HepG2 (cell line): ENCODE results near the gene NSMCE1. TPM values are rescaled to one million over a fixed set of nuclear protein-coding genes. Genes with fewer than 3 reads are reported as not detected.
A peak's percentile ranks its signal among the peaks of the same experiment; 100 is the strongest.

Experiments used
- ARID2 ChIP-seq: sonication (generic); formaldehyde crosslinking; IDR thresholded peaks from 2 replicates; pipeline ENCODE4 v1.8.1; 2022; ENCODE audit warnings: mild to moderate bottlenecking, missing genetic modification reagents, borderline replicate concordance
- ATF1 ChIP-seq: IDR thresholded peaks from 2 replicates; pipeline ENCODE4 v1.6.1; 2016; ENCODE audit warnings: mild to moderate bottlenecking, control low read depth
- CENPT ChIP-seq: sonication (generic); formaldehyde crosslinking; IDR thresholded peaks from 2 replicates; pipeline ENCODE4 v1.8.0; 2022; ENCODE audit warnings: low read depth, mild to moderate bottlenecking, moderate library complexity, missing genetic modification reagents
- DNMT1 ChIP-seq: sonication (generic); formaldehyde crosslinking; IDR thresholded peaks from 2 replicates; pipeline ENCODE4 v1.5.1; 2020; ENCODE audit warnings: mild to moderate bottlenecking, missing genetic modification reagents
- HOXA3 ChIP-seq: sonication (generic); formaldehyde crosslinking; IDR thresholded peaks from 2 replicates; pipeline ENCODE4 v1.5.0; 2020; ENCODE audit warnings: missing genetic modification reagents
- LCORL ChIP-seq, 2 experiments: fragments of 450-650 bp in 1 of 2; sonication (generic) in 1 of 2; formaldehyde crosslinking in 1 of 2; IDR thresholded peaks; 2 replicates each; pipeline versions ENCODE4 v1.5.0 to v1.6.1; 2017 to 2020; ENCODE audit warnings: antibody characterized with exemption in 1 of 2, missing genetic modification reagents in 1 of 2
- MEIS2 ChIP-seq: sonication (generic); formaldehyde crosslinking; IDR thresholded peaks from 2 replicates; pipeline ENCODE4 v1.9.0; 2021; ENCODE audit warnings: mild to moderate bottlenecking, missing genetic modification reagents
- MTA1 ChIP-seq: sonication (generic); formaldehyde crosslinking; IDR thresholded peaks from 2 replicates; pipeline ENCODE4 v1.4.0; 2020; ENCODE audit warnings: missing genetic modification reagents, mild to moderate bottlenecking, borderline replicate concordance
- MYC ChIP-seq: sonication (generic); formaldehyde crosslinking; IDR thresholded peaks from 2 replicates; pipeline ENCODE4 v1.9.0; 2021; ENCODE audit warnings: missing genetic modification reagents, borderline replicate concordance
- NFKBIZ ChIP-seq: IDR thresholded peaks from 2 replicates; pipeline ENCODE4 v1.6.1; 2018; ENCODE audit warnings: missing genetic modification reagents, missing compliant biosample characterization
- PLRG1 ChIP-seq: fragments of 450-650 bp; conservative IDR thresholded peaks from 2 replicates; pipeline ENCODE4 v1.6.1; 2016
- POLR2AphosphoS2 ChIP-seq: IDR thresholded peaks from 2 replicates; pipeline ENCODE4 v1.6.1; 2011; ENCODE audit warnings: low read depth, low read length, improper control_type of control experiment
- RXRB ChIP-seq: IDR thresholded peaks from 2 replicates; pipeline ENCODE4 v1.6.1; 2016; ENCODE audit warnings: borderline replicate concordance, missing genetic modification reagents, missing compliant biosample characterization
- SALL1 ChIP-seq: sonication (generic); formaldehyde crosslinking; IDR thresholded peaks from 2 replicates; pipeline ENCODE4 v1.8.0; 2022; ENCODE audit warnings: mild to moderate bottlenecking, missing genetic modification reagents
- SETDB1 ChIP-seq: sonication (generic); formaldehyde crosslinking; IDR thresholded peaks from 2 replicates; pipeline ENCODE4 v1.5.1; 2020; ENCODE audit warnings: missing genetic modification reagents, mild to moderate bottlenecking, borderline replicate concordance
- ZBTB20 ChIP-seq: sonication (generic); formaldehyde crosslinking; IDR thresholded peaks from 2 replicates; pipeline ENCODE4 v1.8.1; 2023; ENCODE audit warnings: missing genetic modification reagents, low read depth, mild to moderate bottlenecking, borderline replicate concordance
- ZNF343 ChIP-seq: sonication (generic); formaldehyde crosslinking; IDR thresholded peaks from 2 replicates; pipeline ENCODE4 v1.4.0; 2020; ENCODE audit warnings: mild to moderate bottlenecking, missing genetic modification reagents
- ZSCAN30 ChIP-seq: sonication (generic); formaldehyde crosslinking; IDR thresholded peaks from 2 replicates; pipeline ENCODE4 v1.5.0; 2020; ENCODE audit warnings: mild to moderate bottlenecking, missing genetic modification reagents
- polyA plus RNA-seq, 8 experiments: library from polyadenylated mRNA; depleted of rRNA in 3 of 8; stranded (reverse) in 7 of 8; unstranded in 1 of 8; fragments of >200 nt; fragmentation: Illumina TruSeq in 4 of 8; extraction: Trizol in 4 of 8; gene quantifications; 2 replicates each; pipeline versions ENCODE4 v1.2.1 to v1.2.3, GENCODE V29; 2011 to 2016; ENCODE audit warnings: low read depth in 4 of 8, missing spikeins in 1 of 8, mixed read lengths in 1 of 8; ENCODE audit not compliant: insufficient read depth in 1 of 8
- total RNA-seq, 5 experiments: library from RNA; depleted of rRNA; stranded (reverse); fragments of >200 nt; fragmentation: Illumina TruSeq; extraction: Trizol; gene quantifications; 2 replicates each; pipeline ENCODE4 v1.2.3, GENCODE V29; 2016; ENCODE audit warnings: low read depth in 1 of 5
- TF ChIP-seq, protein P1 (sequence below): sonication (generic); formaldehyde crosslinking; IDR thresholded peaks from 2 replicates; pipeline ENCODE4 v1.9.0; 2022; ENCODE audit warnings: missing genetic modification reagents, mild to moderate bottlenecking, borderline replicate concordance
- TF ChIP-seq, protein P2 (sequence below): sonication (generic); formaldehyde crosslinking; conservative IDR thresholded peaks from 2 replicates; pipeline ENCODE4 v1.8.1; 2023; ENCODE audit warnings: missing genetic modification reagents
- TF ChIP-seq, protein P3 (sequence below): sonication (generic); IDR thresholded peaks from 2 replicates; pipeline ENCODE4 v1.6.1; 2016; ENCODE audit warnings: low read depth, borderline replicate concordance
- TF ChIP-seq, protein P4 (sequence below): IDR thresholded peaks from 2 replicates; pipeline ENCODE4 v1.6.1; 2016; ENCODE audit warnings: low read depth, borderline replicate concordance
- TF ChIP-seq, protein P5 (sequence below): sonication (generic); formaldehyde crosslinking; IDR thresholded peaks from 2 replicates; pipeline ENCODE4 v1.9.0; 2021; ENCODE audit warnings: missing genetic modification reagents, mild to moderate bottlenecking, borderline replicate concordance

The NSMCE1 gene
- total and polyA plus RNA-seq, 2 of the 13 experiments (the other 11 are each of a cell fraction or from before 2014, with no cell fraction given), result 42.7 to 52.9 TPM

DNA sequence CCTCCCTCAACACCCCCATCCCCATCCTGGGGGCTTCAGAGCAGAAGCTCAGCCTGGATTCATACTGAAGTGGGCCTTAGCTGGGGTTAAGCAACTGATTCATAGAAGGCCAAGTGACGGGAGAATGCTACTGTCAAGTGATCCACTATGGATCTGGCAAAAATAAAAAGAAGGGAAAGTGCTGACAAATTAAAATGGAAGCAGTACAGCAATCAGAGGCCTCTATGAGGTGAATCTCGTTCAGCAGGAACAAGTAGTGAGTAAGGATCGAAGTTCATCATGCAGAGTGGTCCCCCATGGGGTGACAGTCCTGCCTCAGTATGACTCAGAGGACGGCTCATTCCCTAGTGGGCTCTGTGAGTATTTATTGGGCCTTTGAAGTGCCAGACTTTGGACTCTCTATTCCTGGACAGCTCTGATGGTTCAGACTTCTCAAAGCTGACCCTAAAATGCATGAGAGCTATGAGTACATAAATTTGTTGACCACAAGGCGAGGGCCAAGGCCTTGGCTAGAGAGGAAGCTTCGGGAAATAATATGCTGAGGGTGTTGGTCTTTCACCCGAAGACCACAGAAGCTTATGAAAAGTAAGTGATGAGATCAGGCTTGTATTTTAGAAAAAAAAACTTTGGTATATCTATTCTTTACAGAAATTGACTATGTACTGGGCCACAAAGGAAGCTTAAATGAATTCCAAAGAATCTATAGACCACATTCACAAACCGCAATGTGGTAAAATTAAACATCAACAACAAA is 5.3 kb upstream of the NSMCE1 start (continued):
- TF ChIP-seq, protein P1, sequence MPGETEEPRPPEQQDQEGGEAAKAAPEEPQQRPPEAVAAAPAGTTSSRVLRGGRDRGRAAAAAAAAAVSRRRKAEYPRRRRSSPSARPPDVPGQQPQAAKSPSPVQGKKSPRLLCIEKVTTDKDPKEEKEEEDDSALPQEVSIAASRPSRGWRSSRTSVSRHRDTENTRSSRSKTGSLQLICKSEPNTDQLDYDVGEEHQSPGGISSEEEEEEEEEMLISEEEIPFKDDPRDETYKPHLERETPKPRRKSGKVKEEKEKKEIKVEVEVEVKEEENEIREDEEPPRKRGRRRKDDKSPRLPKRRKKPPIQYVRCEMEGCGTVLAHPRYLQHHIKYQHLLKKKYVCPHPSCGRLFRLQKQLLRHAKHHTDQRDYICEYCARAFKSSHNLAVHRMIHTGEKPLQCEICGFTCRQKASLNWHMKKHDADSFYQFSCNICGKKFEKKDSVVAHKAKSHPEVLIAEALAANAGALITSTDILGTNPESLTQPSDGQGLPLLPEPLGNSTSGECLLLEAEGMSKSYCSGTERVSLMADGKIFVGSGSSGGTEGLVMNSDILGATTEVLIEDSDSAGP (CRISPR knock-in tag), result peak; percentile 34; the same call in 1 of the 2 replicates
- TF ChIP-seq POLR2AphosphoS2 (no peak), ATF1 (peak; percentile 72), RXRB (CRISPR knock-in tag) (peak; percentile 99), PLRG1 (no peak), ZBTB20 (CRISPR knock-in tag) (peak; percentile 97), HOXA3 (CRISPR knock-in tag) (peak; percentile 95), ZSCAN30 (CRISPR knock-in tag) (peak; percentile 68), ZNF343 (no peak), MEIS2 (CRISPR knock-in tag) (peak; percentile 95; the same call in 1 of the 2 replicates), MYC (CRISPR knock-in tag) (peak; percentile 55; the same call in 1 of the 2 replicates), SETDB1 (CRISPR knock-in tag) (no peak), NFKBIZ (CRISPR knock-in tag) (peak; percentile 92; the same call in 1 of the 2 replicates), DNMT1 (CRISPR knock-in tag) (no peak), ARID2 (no peak; the same call in 1 of the 2 replicates), SALL1 (CRISPR knock-in tag) (peak; percentile 100), CENPT (no peak), MTA1 (no peak; the same call in 1 of the 2 replicates), LCORL (IDR thresholded peaks at IDR 0.05) (peak; percentile 87), LCORL (CRISPR knock-in tag; IDR thresholded peaks at IDR 0.05) (peak; percentile 95)
- TF ChIP-seq, protein P2, sequence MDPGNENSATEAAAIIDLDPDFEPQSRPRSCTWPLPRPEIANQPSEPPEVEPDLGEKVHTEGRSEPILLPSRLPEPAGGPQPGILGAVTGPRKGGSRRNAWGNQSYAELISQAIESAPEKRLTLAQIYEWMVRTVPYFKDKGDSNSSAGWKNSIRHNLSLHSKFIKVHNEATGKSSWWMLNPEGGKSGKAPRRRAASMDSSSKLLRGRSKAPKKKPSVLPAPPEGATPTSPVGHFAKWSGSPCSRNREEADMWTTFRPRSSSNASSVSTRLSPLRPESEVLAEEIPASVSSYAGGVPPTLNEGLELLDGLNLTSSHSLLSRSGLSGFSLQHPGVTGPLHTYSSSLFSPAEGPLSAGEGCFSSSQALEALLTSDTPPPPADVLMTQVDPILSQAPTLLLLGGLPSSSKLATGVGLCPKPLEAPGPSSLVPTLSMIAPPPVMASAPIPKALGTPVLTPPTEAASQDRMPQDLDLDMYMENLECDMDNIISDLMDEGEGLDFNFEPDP, result no peak
- TF ChIP-seq, protein P3, sequence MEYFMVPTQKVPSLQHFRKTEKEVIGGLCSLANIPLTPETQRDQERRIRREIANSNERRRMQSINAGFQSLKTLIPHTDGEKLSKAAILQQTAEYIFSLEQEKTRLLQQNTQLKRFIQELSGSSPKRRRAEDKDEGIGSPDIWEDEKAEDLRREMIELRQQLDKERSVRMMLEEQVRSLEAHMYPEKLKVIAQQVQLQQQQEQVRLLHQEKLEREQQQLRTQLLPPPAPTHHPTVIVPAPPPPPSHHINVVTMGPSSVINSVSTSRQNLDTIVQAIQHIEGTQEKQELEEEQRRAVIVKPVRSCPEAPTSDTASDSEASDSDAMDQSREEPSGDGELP, result peak; percentile 73; the same call in 1 of the 2 replicates
- TF ChIP-seq, protein P4, sequence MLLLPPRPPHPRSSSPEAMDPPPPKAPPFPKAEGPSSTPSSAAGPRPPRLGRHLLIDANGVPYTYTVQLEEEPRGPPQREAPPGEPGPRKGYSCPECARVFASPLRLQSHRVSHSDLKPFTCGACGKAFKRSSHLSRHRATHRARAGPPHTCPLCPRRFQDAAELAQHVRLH (CRISPR knock-in tag), result peak; percentile 86; the same call in 1 of the 2 replicates
- TF ChIP-seq, protein P5, sequence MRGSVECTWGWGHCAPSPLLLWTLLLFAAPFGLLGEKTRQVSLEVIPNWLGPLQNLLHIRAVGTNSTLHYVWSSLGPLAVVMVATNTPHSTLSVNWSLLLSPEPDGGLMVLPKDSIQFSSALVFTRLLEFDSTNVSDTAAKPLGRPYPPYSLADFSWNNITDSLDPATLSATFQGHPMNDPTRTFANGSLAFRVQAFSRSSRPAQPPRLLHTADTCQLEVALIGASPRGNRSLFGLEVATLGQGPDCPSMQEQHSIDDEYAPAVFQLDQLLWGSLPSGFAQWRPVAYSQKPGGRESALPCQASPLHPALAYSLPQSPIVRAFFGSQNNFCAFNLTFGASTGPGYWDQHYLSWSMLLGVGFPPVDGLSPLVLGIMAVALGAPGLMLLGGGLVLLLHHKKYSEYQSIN (CRISPR knock-in tag), result no peak
